Kidney epithelial cell (primary cell): ENCODE measurements around the gene CKS2. TPM values are rescaled to one million over a fixed set of nuclear protein-coding genes. Genes with fewer than 3 reads are reported as not detected.

Experiments
- DNase-seq: peaks from one replicate; pipeline ENCODE4 v3.0.0-alpha.2; 2010; ENCODE audit warnings: low read depth
- H3K27me3 ChIP-seq: 2 replicates; pipeline ENCODE4 v1.6.0; 2011; ENCODE audit warnings: low read length; ENCODE audit not compliant: control insufficient read depth, insufficient read depth
- H3K36me3 ChIP-seq: 2 replicates; pipeline ENCODE4 v1.5.1; 2011; ENCODE audit warnings: low read length; ENCODE audit not compliant: control insufficient read depth, insufficient read depth
- H3K4me3 ChIP-seq: 2 replicates; pipeline ENCODE4 v1.5.1; 2011; ENCODE audit warnings: low read depth, mild to moderate bottlenecking, control low read depth, low read length
- total RNA-seq: library from RNA; depleted of rRNA; stranded (reverse); fragments of >200 nt; gene quantifications from 2 replicates; pipeline ENCODE4 v1.2.3, GENCODE V29; 2015
- TF ChIP-seq, protein P1 (sequence below): IDR thresholded peaks from 2 replicates; pipeline ENCODE4 v1.5.1; 2011; ENCODE audit warnings: mild to moderate bottlenecking, moderate library complexity, low read length, control low read depth, inconsistent platforms; ENCODE audit not compliant: insufficient read depth, poor library complexity, severe bottlenecking

The CKS2 gene
- total RNA-seq, 1 donor from 2014 or later: 57.7 TPM

GRCh38 chr9:89353989-89354388 is 43.0 kb downstream of the CKS2 start:
- no peak for DNase-seq
- TF ChIP-seq, protein P1, sequence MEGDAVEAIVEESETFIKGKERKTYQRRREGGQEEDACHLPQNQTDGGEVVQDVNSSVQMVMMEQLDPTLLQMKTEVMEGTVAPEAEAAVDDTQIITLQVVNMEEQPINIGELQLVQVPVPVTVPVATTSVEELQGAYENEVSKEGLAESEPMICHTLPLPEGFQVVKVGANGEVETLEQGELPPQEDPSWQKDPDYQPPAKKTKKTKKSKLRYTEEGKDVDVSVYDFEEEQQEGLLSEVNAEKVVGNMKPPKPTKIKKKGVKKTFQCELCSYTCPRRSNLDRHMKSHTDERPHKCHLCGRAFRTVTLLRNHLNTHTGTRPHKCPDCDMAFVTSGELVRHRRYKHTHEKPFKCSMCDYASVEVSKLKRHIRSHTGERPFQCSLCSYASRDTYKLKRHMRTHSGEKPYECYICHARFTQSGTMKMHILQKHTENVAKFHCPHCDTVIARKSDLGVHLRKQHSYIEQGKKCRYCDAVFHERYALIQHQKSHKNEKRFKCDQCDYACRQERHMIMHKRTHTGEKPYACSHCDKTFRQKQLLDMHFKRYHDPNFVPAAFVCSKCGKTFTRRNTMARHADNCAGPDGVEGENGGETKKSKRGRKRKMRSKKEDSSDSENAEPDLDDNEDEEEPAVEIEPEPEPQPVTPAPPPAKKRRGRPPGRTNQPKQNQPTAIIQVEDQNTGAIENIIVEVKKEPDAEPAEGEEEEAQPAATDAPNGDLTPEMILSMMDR: no peak
- Histone ChIP-seq H3K4me3 (no peak overlapping the region), H3K27me3 (no peaks in the 10 kb centered on the region), H3K36me3 (peaks cover 3% of the 10 kb centered on the region)

DNA sequence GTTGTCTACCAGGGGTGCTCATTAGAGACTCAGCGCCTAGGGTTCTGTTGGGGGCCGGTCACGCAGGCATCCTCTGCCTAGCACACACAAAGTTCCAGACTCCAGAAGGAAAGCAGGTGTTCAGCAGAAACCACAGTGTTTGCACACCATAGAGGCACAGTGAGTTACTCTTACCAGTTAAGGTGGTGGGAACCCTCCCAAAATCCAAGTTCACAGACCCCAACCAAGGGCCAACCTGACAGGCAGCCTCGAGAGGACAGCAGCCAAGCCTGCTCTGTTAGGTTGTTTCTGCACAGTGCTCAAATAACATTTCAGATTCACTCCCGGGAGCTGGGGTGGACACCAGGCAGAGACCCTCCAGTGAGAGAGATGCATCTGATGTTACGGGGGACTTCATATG is 43.5 kb downstream of the CKS2 start:
- DNase-seq: no peak
- Histone ChIP-seq H3K36me3 (peaks cover 3% of the 10 kb centered on the region), H3K27me3 (no peaks in the 10 kb centered on the region), H3K4me3 (no peak overlapping the region)
- TF ChIP-seq, protein P1: no peak

GRCh38 chr9:89356782-89357181 is 45.8 kb downstream of the CKS2 start:
- Histone ChIP-seq H3K36me3 (peaks cover 2% of the 10 kb centered on the region), H3K4me3 (no peak overlapping the region)
- TF ChIP-seq, protein P1: no peak

DNA sequence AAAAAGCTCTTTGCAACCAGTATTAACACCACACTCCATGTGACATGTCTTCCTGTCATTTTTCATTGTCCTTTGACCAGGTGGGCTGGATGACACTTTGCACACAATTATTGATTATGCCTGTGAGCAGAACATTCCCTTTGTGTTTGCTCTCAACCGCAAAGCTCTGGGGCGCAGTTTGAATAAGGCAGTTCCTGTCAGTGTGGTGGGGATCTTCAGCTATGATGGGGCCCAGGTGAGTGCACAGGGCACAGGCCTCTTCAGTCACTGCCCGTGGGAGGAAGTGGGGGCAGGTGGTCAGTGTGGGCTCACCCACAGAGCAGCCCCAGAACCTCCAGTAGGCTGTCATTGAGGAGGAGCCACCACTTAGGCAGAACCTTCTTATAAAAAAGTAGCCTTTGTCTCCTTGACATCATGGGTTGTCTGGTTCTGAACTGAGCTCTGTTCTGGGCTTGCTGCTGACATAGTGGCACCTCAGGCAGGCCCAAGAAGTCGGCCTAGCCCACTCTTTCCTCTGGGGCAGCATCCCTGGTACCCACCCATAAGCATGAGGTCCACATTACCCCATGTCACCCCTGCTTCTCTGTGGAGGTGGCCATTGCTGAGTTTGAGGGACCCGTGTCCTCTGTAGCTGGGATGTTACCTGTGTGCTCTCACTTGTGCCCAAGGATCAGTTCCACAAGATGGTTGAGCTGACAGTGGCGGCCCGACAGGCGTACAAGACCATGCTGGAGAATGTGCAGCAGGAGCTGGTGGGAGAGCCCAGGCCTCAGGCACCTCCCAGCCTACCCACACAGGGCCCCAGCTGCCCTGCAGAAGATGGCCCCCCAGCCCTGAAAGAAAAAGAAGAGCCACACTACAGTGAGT is 46.6 kb downstream of the CKS2 start:
- Histone ChIP-seq H3K36me3 (peaks cover 2% of the 10 kb centered on the region), H3K27me3 (no peaks in the 10 kb centered on the region), H3K4me3 (no peak overlapping the region)
- TF ChIP-seq, protein P1: no peak
- DNase-seq: no peak

More at GRCh38 chr9:89356782-89357181, 45.8 kb downstream of the CKS2 start:
- no peak for DNase-seq
- no peaks in the 10 kb centered on the region for H3K27me3 ChIP-seq

DNA sequence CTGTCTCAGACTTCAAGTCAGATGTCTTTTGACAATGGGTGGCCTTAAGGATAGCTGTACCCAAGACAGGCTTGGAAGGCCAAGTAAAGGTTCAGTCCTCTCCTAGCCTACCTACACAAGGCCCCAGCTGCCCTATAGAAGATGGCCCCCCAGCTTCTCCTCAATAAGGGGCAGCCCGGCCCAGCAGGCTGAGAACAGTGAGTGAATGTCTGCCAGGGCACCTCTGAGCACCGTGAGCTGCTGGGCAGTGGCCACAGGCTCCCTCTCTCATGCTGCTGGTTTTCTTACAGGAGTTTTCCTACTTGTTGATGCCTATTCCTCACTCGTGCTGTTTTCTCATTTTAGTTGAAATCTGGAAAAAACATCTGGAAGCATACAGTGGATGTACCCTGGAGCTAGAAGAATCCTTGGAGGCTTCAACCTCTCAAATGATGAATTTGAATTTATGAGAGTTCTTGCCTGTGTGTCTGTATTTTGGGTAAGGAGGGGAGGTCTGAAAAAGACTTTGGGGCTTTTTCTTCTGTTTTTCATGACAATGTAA is 47.5 kb downstream of the CKS2 start:
- no peak for DNase-seq
- TF ChIP-seq, protein P1: no peak
- Histone ChIP-seq H3K27me3 (no peaks in the 10 kb centered on the region), H3K4me3 (no peak overlapping the region), H3K36me3 (no peaks in the 10 kb centered on the region)
